RPMI7951 (cell line): Measurements from ENCODE around the gene UGDH. TPM values are rescaled to one million over a fixed set of nuclear protein-coding genes. Genes with fewer than 3 reads are reported as not detected.
"Not testable (repeated sequence)": the region's sequence is repeated elsewhere in the genome, so short reads cannot be mapped to it uniquely, and the experiment has no call there.

ENCODE experiments used
- DNase-seq: peaks from one replicate; pipeline ENCODE4 v3.0.0-alpha.2; 2012; ENCODE audit warnings: low read depth
- total RNA-seq: library from RNA; depleted of rRNA; stranded (reverse); fragments of >200 nt; shearing (Covaris generic); gene quantifications from 2 replicates; pipeline ENCODE4 v1.2.3, GENCODE V29; 2014

UGDH gene
- total RNA-seq, 1 experiment from 2014 or later: 52.3 TPM

GRCh38 chr4:39495446-39496213, 31.6 kb downstream of the UGDH start:
- DNase-seq: no peak

- DNase-seq: no peak
Measured at GRCh38 chr4:39494354-39494753, 32.9 kb downstream of the UGDH start.

GRCh38 chr4:39490322-39490721, 36.9 kb downstream of the UGDH start:
- DNase-seq: no peak

GRCh38 chr4:39486221-39486804, 40.9 kb downstream of the UGDH start:
- DNase-seq: no peak

GRCh38 chr4:39484582-39485272, 42.5 kb downstream of the UGDH start:
- DNase-seq: no peak

GRCh38 chr4:39480902-39481695, 46.1 kb downstream of the UGDH start:
- DNase-seq: no peak

- DNase-seq: no peak
Measured at GRCh38 chr4:39480251-39480650, 47.0 kb downstream of the UGDH start.

- no peak for DNase-seq
Measured at GRCh38 chr4:39476187-39476895, 50.9 kb downstream of the UGDH start.

GRCh38 chr4:39472396-39472795, 54.8 kb downstream of the UGDH start:
- DNase-seq: no peak

- DNase-seq: no peak
Measured at GRCh38 chr4:39470402-39470801, 56.8 kb downstream of the UGDH start.

GRCh38 chr4:39469429-39470077, 57.7 kb downstream of the UGDH start:
- DNase-seq: peak; percentile 85

- no peak for DNase-seq
Measured at GRCh38 chr4:39467464-39467863, 59.8 kb downstream of the UGDH start.

- DNase-seq: no peak
Measured at GRCh38 chr4:39466747-39467146, 60.5 kb downstream of the UGDH start.

GRCh38 chr4:39464886-39465501, 62.2 kb downstream of the UGDH start:
- peak; percentile 73 for DNase-seq

- DNase-seq: peak; percentile 98
Measured at GRCh38 chr4:39458505-39459300, 68.5 kb downstream of the UGDH start, which contains the start of the genes LIAS and RPL9. Gene LIAS, plus strand, starts transcription at chr4:39459056. Its CDS starts 62 bp downstream, at chr4:39459118. Gene RPL9, minus strand, starts transcription at chr4:39458922. Its CDS starts 483 bp downstream, at chr4:39458439.

GRCh38 chr4:39458161-39458504, 69.1 kb downstream of the UGDH start:
- DNase-seq: not testable (repeated sequence)

- no peak for DNase-seq
Measured at GRCh38 chr4:39456946-39457763, 70.1 kb downstream of the UGDH start.

- no peak for DNase-seq
Measured at GRCh38 chr4:39455486-39455885, 71.8 kb downstream of the UGDH start.

- DNase-seq: no peak
Measured at GRCh38 chr4:39453738-39454137, 73.5 kb downstream of the UGDH start.
